Measurements from ENCODE around the gene FBXO36.

The FBXO36 gene

DNA sequence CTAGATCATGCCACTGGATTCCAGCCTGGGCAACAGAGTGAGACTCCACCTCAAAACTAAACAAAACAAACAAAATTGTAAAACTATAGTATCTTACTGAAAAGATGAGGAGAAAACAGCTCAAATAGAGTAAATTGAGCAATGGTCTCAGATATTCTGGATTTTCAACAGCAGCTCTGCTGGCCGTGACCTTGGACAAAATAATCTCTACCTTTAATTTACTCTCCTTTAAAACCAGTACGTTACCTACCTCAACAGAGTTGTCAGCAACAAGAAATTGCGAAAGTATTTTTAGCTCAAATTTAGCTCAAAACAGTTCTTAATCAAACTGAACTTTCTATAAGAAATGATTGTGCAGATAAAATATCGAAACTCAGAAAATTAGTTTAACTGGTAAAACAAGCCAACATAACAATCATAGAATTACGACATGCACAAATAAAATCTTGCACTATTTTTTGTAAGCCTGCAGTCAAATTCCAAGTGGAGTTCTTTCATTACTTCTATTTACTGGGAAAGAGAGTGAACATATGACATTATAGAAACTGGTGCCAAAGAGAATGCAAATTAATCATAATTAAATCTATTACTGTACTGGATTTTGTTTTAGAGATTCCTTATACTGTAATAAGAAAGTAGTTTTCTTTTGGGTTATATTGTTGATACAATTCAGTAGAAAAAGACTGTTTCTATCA lies 41.3 kb upstream of the FBXO36 start:
- TF ChIP-seq POLR2AphosphoS5 (IDR thresholded peaks at IDR 0.05; ENCODE audit: low read depth, low read length) (no peak), FOXP2 (optimal IDR thresholded peaks at IDR 0.05; ENCODE audit: borderline replicate concordance, extremely low read depth, extremely low read length, insufficient read depth) (no peak), TAF1 (IDR thresholded peaks at IDR 0.05; ENCODE audit: borderline replicate concordance, insufficient read depth, low read length) (no peak), SIN3A (IDR thresholded peaks at IDR 0.05; ENCODE audit: borderline replicate concordance, insufficient read depth, low read length) (no peak)
- TF ChIP-seq, protein P1, sequence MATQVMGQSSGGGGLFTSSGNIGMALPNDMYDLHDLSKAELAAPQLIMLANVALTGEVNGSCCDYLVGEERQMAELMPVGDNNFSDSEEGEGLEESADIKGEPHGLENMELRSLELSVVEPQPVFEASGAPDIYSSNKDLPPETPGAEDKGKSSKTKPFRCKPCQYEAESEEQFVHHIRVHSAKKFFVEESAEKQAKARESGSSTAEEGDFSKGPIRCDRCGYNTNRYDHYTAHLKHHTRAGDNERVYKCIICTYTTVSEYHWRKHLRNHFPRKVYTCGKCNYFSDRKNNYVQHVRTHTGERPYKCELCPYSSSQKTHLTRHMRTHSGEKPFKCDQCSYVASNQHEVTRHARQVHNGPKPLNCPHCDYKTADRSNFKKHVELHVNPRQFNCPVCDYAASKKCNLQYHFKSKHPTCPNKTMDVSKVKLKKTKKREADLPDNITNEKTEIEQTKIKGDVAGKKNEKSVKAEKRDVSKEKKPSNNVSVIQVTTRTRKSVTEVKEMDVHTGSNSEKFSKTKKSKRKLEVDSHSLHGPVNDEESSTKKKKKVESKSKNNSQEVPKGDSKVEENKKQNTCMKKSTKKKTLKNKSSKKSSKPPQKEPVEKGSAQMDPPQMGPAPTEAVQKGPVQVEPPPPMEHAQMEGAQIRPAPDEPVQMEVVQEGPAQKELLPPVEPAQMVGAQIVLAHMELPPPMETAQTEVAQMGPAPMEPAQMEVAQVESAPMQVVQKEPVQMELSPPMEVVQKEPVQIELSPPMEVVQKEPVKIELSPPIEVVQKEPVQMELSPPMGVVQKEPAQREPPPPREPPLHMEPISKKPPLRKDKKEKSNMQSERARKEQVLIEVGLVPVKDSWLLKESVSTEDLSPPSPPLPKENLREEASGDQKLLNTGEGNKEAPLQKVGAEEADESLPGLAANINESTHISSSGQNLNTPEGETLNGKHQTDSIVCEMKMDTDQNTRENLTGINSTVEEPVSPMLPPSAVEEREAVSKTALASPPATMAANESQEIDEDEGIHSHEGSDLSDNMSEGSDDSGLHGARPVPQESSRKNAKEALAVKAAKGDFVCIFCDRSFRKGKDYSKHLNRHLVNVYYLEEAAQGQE (IDR thresholded peaks at IDR 0.05; ENCODE audit: insufficient read depth in 1 of 2, low read depth in 2 of 2, low read length in 2 of 2), result no peak

DNA sequence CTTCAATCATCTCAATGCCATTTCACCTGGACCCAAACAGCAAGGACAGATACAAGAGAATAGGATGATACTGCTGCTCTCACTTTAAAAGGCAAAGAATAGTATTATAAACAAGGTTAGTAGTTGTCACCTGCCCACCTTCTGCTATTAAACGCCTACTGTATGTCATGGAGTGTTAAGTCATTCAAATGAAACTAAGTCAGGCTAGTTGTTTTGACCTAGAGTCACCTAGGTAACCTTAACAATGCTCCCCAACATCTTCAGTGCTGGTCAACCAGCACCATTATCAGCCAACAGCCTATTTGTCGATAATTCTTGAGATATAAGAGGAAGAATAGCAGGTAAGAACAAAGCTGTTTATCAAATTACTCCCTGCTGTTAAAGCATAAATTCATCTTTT lies 39.7 kb upstream of the FBXO36 start:
- no peak for TF ChIP-seq POLR2AphosphoS5 (IDR thresholded peaks at IDR 0.05; ENCODE audit: low read depth, low read length)
- TF ChIP-seq, protein P1 (IDR thresholded peaks at IDR 0.05; ENCODE audit: insufficient read depth in 1 of 2, low read depth in 2 of 2, low read length in 2 of 2), result no peak
- no peak for TF ChIP-seq SIN3A (IDR thresholded peaks at IDR 0.05; ENCODE audit: borderline replicate concordance, insufficient read depth, low read length)
- no peak for TF ChIP-seq FOXP2 (optimal IDR thresholded peaks at IDR 0.05; ENCODE audit: borderline replicate concordance, extremely low read depth, extremely low read length, insufficient read depth)
- no peak for TF ChIP-seq TAF1 (IDR thresholded peaks at IDR 0.05; ENCODE audit: borderline replicate concordance, insufficient read depth, low read length)

DNA sequence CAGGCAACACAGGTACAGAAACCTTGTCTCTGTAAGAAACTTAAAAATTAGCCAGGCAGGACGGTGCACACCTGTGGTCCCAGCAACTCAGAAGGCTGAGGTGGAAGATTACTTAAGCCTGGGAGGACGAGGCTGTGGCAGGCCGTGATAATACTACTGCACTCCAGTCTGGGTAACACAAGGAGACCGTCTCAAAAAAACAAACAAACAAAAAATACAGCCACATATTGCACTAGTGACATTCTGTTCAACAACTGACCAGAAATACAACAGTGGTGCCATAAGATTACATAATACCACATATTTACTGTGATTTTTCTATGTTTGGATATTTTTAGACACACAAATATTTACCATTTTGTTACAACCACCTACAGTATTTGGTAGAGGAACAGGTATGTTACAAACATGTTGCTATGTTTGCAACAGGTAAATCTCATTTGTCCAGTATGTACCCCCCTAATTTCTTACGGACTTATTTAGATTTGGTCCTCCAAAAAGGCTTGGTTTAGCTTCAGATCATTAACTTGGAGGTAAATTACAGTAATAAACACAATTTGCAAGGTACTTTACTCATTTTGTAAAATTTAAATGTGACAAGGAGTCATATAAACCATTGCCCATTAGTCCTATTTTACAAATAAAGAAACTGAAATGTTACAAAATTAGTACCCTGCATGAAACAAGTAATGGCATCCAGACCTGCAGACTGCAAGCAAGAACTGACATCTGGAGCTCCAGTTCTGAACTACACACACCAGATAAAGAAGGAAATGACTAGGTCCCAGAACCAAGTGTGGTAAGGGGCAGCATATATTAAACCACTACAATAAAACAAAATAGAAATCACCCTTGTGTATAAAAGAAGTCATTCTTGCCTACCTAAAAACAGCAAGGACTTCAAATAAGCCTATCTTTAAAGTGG lies 37.3 kb upstream of the FBXO36 start:
- TF ChIP-seq TAF1 (IDR thresholded peaks at IDR 0.05; ENCODE audit: borderline replicate concordance, insufficient read depth, low read length), result no peak
- no peak for TF ChIP-seq POLR2AphosphoS5 (IDR thresholded peaks at IDR 0.05; ENCODE audit: low read depth, low read length)
- TF ChIP-seq FOXP2 (optimal IDR thresholded peaks at IDR 0.05; ENCODE audit: borderline replicate concordance, extremely low read depth, extremely low read length, insufficient read depth), result no peak
- no peak for TF ChIP-seq SIN3A (IDR thresholded peaks at IDR 0.05; ENCODE audit: borderline replicate concordance, insufficient read depth, low read length)
- TF ChIP-seq, protein P1 (IDR thresholded peaks at IDR 0.05; ENCODE audit: insufficient read depth in 1 of 2, low read depth in 2 of 2, low read length in 2 of 2), result no peak

DNA sequence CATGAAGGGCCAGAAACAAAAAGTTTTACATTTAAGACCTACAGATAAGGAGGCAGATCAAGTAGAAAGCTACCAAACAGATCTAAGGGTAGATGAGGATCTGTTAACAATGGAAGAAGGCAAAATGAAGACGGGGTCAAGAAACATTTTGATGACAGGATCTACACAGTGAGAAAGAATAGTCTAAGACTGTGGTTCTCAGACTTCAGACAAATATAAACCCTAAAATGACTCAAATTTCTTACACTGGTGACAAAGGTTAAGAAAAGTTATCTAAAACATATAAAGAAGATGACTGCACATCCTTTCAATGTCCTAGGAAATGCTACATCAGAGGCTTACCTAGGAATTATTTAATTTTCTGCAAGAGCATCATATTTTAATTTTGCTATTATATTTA lies 34.9 kb upstream of the FBXO36 start:
- TF ChIP-seq, protein P1 (IDR thresholded peaks at IDR 0.05; ENCODE audit: insufficient read depth in 1 of 2, low read depth in 2 of 2, low read length in 2 of 2), result no peak
- TF ChIP-seq SIN3A (IDR thresholded peaks at IDR 0.05; ENCODE audit: borderline replicate concordance, insufficient read depth, low read length) (no peak), POLR2AphosphoS5 (IDR thresholded peaks at IDR 0.05; ENCODE audit: low read depth, low read length) (no peak), TAF1 (IDR thresholded peaks at IDR 0.05; ENCODE audit: borderline replicate concordance, insufficient read depth, low read length) (no peak), FOXP2 (optimal IDR thresholded peaks at IDR 0.05; ENCODE audit: borderline replicate concordance, extremely low read depth, extremely low read length, insufficient read depth) (no peak)

Measured in PFSK-1 (cell line).